NCI-H2171 (cell line): ENCODE results near the gene RELL2.

Source experiments
- DNase-seq: peaks from one replicate; lab custom pipeline; 2025; lab: John Stamatoyannopoulos, UW

The RELL2 gene

GRCh38 chr5:141649972-141650371 is 13.2 kb downstream of the RELL2 start:
- DNase-seq = no peak

GRCh38 chr5:141650851-141651727 is 14.3 kb downstream of the RELL2 start, which contains the start of gene FCHSD1:
Gene FCHSD1 (minus strand): TSS chr5:141651418. CDS start chr5:141651368, 50 bp downstream.
- no peak for DNase-seq

GRCh38 chr5:141651728-141652105 is 14.9 kb downstream of the RELL2 start:
- no peak for DNase-seq

GRCh38 chr5:141654298-141654697 is 17.5 kb downstream of the RELL2 start:
- no peak for DNase-seq

- no peak for DNase-seq
Measured at GRCh38 chr5:141655020-141655419, 18.2 kb downstream of the RELL2 start.

GRCh38 chr5:141656396-141656795 is 19.6 kb downstream of the RELL2 start:
- no peak for DNase-seq

GRCh38 chr5:141657404-141657803 is 20.6 kb downstream of the RELL2 start:
- no peak for DNase-seq

- no peak for DNase-seq
Measured at GRCh38 chr5:141657937-141658545, 21.2 kb downstream of the RELL2 start.

GRCh38 chr5:141662028-141662427 is 25.2 kb downstream of the RELL2 start:
- no peak for DNase-seq

- no peak for DNase-seq
Measured at GRCh38 chr5:141663506-141663905, 26.7 kb downstream of the RELL2 start.

- peak; percentile 7 for DNase-seq
Measured at GRCh38 chr5:141664733-141665461, 28.1 kb downstream of the RELL2 start.

GRCh38 chr5:141665995-141666940 is 29.5 kb downstream of the RELL2 start:
- DNase-seq = no peak

GRCh38 chr5:141668601-141669265 is 31.9 kb downstream of the RELL2 start:
- DNase-seq = no peak

- no peak for DNase-seq
Measured at GRCh38 chr5:141669520-141669919, 32.7 kb downstream of the RELL2 start.

- no peak for DNase-seq
Measured at GRCh38 chr5:141672071-141672840, 35.5 kb downstream of the RELL2 start.

- DNase-seq = no peak
Measured at GRCh38 chr5:141672841-141673813, 36.3 kb downstream of the RELL2 start.

GRCh38 chr5:141674747-141675146 is 38.0 kb downstream of the RELL2 start:
- DNase-seq = no peak

- DNase-seq = no peak
Measured at GRCh38 chr5:141675672-141676071, 38.9 kb downstream of the RELL2 start.

- DNase-seq = no peak
Measured at GRCh38 chr5:141677415-141677814, 40.6 kb downstream of the RELL2 start.
